Body of pancreas (tissue), 4 donors: Measurements from ENCODE around the gene NOSTRIN. TPM values are rescaled to one million over a fixed set of nuclear protein-coding genes. Genes with fewer than 3 reads are reported as not detected.

Source experiments
- ATAC-seq: fragments of 150-250 bp; one replicate; pipeline ENCODE4 v1.9.1; 2016
- DNase-seq, 4 donors: peaks; one replicate each; pipeline ENCODE4 v3.0.0-alpha.2; 2019
- H3K27ac ChIP-seq, 4 donors: fragments of 200-600 bp; sonication (generic); 1 replicate in 3 of 4; 2 replicates in 1 of 4; pipeline versions ENCODE4 v1.5.1 to v1.6.1; 2016 to 2019; ENCODE audit warnings: mild to moderate bottlenecking in 1 of 4, mixed read lengths in 1 of 4, moderate library complexity in 1 of 4
- H3K27me3 ChIP-seq, 2 donors: fragments of 200-600 bp; sonication (generic); one replicate each; pipeline ENCODE4 v1.6.0; 2016; ENCODE audit warnings: mild to moderate bottlenecking in 1 of 2
- H3K36me3 ChIP-seq, 2 donors: fragments of 200-600 bp; sonication (generic); replicated peaks in 1 of 2; 2 replicates each; pipeline ENCODE4 v1.5.1; 2016; ENCODE audit warnings: low read depth in 2 of 2; ENCODE audit not compliant: insufficient read depth in 1 of 2
- H3K4me1 ChIP-seq: fragments of 200-600 bp; sonication (generic); one replicate; pipeline ENCODE4 v1.6.0; 2016
- H3K4me3 ChIP-seq, 2 donors: fragments of 200-600 bp; sonication (generic); 1 replicate in 1 of 2; 2 replicates in 1 of 2; pipeline ENCODE4 v1.5.1; 2016 to 2019
- H3K9me3 ChIP-seq, 3 donors: fragments of 200-600 bp; sonication (generic); 1 replicate in 2 of 3; 2 replicates in 1 of 3; pipeline ENCODE4 v1.5.1; 2016
- POLR2A ChIP-seq, 3 donors: fragments of 450-650 bp; IDR thresholded peaks; one replicate each; pipeline ENCODE4 v1.6.1; 2016; ENCODE audit warnings: antibody characterized with exemption in 3 of 3, mild to moderate bottlenecking in 2 of 3
- WGBS, 2 donors: methylation state at CpG; one replicate each; pipeline ENCODE4 v1.1.5; 2017; 5-methylcytosine and 5-hydroxymethylcytosine counted together
- intact Hi-C: fragments of 100-400 bp; cut with DNase I; formaldehyde crosslinking; loops from one replicate; pipeline ENCODE4 v1.15.1; 2023
- total RNA-seq, 2 donors: library from RNA; depleted of rRNA; stranded (reverse); fragments of >200 nt; gene quantifications; one replicate each; pipeline ENCODE4 v1.1.0, GENCODE V29; 2016
- TF ChIP-seq, protein P1 (sequence below), 7 experiments: fragments of 450-650 bp in 4 of 7; fragments of 200-600 bp in 3 of 7; sonication (generic) in 3 of 7; IDR thresholded peaks; one replicate each; pipeline ENCODE4 v1.5.1; 2016 to 2019; ENCODE audit warnings: antibody characterized with exemption in 7 of 7

NOSTRIN gene
- total RNA-seq, 2 donors from 2014 or later = 34.8 to 64.3 TPM

DNA sequence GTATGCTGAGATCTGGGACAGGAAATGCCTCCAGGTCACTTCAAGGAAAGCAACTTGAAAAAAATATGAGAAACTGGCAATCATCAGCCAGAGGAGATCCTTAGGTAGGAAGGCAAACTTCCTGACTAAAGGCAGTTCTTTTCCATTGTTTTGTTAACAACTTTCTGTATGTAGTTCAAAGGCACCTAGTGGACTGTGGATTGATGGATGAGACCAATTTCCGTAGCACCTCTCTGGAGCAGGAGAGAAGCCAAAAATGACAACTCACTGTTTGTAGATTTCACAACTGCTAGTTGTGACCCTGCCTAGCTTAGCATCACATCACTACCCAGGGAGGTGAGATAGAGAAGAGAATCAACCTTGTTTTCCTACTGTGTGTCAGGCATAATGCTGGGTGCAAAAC is 21.8 kb upstream of the NOSTRIN start:
- Histone ChIP-seq H3K4me1 (peaks cover 17% of the 10 kb centered on the region), H3K36me3 (no peaks in the 10 kb centered on the region), H3K4me3 (no peak overlapping the region), H3K27me3 (no peaks in the 10 kb centered on the region), H3K9me3 (no peaks in the 10 kb centered on the region), H3K27ac (peak overlapping the region in 3 of 4 donors; percentile 9 to 68 (median 67))
- peak; percentile 81 for ATAC-seq
- 42 to 63% methylated on average over 1 of the region's 1 CpG for WGBS, 2 donors
- no peak for TF ChIP-seq POLR2A (IDR thresholded peaks at IDR 0.05)
- TF ChIP-seq, protein P1, sequence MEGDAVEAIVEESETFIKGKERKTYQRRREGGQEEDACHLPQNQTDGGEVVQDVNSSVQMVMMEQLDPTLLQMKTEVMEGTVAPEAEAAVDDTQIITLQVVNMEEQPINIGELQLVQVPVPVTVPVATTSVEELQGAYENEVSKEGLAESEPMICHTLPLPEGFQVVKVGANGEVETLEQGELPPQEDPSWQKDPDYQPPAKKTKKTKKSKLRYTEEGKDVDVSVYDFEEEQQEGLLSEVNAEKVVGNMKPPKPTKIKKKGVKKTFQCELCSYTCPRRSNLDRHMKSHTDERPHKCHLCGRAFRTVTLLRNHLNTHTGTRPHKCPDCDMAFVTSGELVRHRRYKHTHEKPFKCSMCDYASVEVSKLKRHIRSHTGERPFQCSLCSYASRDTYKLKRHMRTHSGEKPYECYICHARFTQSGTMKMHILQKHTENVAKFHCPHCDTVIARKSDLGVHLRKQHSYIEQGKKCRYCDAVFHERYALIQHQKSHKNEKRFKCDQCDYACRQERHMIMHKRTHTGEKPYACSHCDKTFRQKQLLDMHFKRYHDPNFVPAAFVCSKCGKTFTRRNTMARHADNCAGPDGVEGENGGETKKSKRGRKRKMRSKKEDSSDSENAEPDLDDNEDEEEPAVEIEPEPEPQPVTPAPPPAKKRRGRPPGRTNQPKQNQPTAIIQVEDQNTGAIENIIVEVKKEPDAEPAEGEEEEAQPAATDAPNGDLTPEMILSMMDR (IDR thresholded peaks at IDR 0.05) = no peak
- peak in 2 of 4 donors; percentile 18 to 46 for DNase-seq
- intact Hi-C loops = no loop called here

DNA sequence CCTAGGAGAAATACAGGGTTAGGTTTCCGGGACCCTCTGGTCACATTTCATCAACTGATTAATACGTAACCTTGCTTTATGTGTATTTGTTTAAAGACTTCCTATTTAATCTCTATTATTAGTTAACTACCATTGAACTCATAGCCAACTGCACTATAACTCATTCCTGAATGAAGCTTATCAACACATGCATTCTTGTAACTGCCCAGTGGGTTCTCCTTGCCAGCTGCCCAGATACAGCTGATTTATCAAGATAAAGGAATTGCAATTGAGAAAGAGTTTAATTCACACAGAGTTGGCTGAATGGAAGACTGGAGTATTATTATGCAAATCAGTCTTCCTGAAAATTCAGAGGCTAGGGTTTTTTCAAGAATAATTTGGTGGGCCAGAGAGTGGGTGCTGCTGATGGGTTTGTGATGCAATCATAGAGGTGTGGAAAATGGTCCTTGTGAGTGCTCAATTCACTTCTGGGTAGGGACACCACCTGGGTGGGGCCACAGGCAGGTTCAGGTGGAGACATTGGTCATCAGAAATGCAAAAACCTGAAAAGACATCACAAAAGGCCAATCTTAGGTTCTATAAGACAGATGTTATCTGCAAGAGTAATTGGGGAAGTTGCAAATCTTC is 21.1 kb upstream of the NOSTRIN start:
- DNase-seq (peak in 3 of 4 donors; percentile 28 to 50 (median 35)), ATAC-seq (peak; percentile 80)
- intact Hi-C loops = no loop called here
- no peak for TF ChIP-seq POLR2A (IDR thresholded peaks at IDR 0.05)
- TF ChIP-seq, protein P1 (IDR thresholded peaks at IDR 0.05) = no peak
- peak overlapping the region in 3 of 4 donors; percentile 9 to 68 (median 67) for H3K27ac ChIP-seq
- no peaks in the 10 kb centered on the region for H3K27me3 ChIP-seq
- no peaks in the 10 kb centered on the region for H3K36me3 ChIP-seq
- H3K4me1 ChIP-seq = peaks cover 17% of the 10 kb centered on the region
- H3K4me3 ChIP-seq = no peak overlapping the region
- no peaks in the 10 kb centered on the region for H3K9me3 ChIP-seq
- WGBS, 2 donors = 45 to 58% methylated on average over 2 of the region's 2 CpGs

DNA sequence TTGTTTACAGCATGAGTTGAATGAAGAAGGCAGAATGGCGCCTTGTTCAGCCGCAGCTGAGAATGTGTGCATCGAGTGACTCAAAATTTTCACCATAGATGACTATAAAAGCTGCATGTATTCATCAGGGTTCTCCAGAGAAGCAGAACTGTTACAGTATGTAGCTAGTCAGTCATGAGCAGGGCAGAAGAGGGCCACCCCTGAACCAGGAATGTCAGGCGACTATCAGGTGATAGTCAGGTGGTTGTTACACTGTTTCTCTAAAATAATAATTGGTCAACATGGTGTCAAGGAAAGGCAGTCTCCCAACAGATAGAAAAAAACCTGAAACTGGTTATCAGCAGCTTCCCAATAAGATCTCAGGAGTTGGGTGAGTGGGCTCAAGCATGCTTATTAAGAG is 20.2 kb upstream of the NOSTRIN start:
- no peak for DNase-seq

DNA sequence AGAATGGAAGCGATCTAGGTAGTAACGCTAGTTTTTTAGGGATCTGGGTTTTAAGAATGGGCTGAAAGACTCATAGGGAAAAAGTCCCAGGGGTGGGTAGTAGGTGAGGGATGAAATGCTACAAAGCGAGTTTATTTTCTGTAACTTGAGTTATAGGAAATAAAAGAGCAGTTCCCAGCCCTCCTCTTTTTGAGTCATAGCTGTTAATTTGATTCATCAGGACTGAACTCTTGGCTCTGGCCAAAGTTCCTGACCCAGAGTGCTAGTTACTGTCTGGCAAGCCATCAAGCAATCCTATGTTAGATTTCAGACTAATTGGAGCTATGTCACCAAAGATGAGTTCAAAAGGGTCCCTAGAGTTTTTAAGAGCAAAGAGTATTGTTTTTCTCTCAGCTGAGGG is 17.4 kb upstream of the NOSTRIN start:
- Histone ChIP-seq H3K36me3 (no peaks in the 10 kb centered on the region), H3K27me3 (no peaks in the 10 kb centered on the region), H3K27ac (no peak overlapping the region), H3K4me3 (no peak overlapping the region), H3K9me3 (no peaks in the 10 kb centered on the region), H3K4me1 (peaks cover 6% of the 10 kb centered on the region)
- WGBS, 2 donors = 88 to 89% methylated on average over 3 of the region's 3 CpGs
- no peak for ATAC-seq
- no peak for TF ChIP-seq POLR2A (IDR thresholded peaks at IDR 0.05)
- TF ChIP-seq, protein P1 (IDR thresholded peaks at IDR 0.05) = no peak
- no peak for DNase-seq
- intact Hi-C loops = no loop called here

More for the DNA sequence above, 20.2 kb upstream of the NOSTRIN start:
- H3K36me3 ChIP-seq = no peaks in the 10 kb centered on the region
- ATAC-seq = no peak
- peaks cover 17% of the 10 kb centered on the region for H3K4me1 ChIP-seq
- H3K9me3 ChIP-seq = no peaks in the 10 kb centered on the region
- no peak overlapping the region for H3K27ac ChIP-seq
- H3K4me3 ChIP-seq = no peak overlapping the region
- WGBS, 2 donors = 93 to 98% methylated on average over 4 of the region's 4 CpGs
- intact Hi-C loops = no loop called here
- H3K27me3 ChIP-seq = no peaks in the 10 kb centered on the region
- no peak for TF ChIP-seq POLR2A (IDR thresholded peaks at IDR 0.05)
- TF ChIP-seq, protein P1 (IDR thresholded peaks at IDR 0.05) = no peak
